Measurements from ENCODE around the gene MADD. TPM values are rescaled to one million over a fixed set of nuclear protein-coding genes. Genes with fewer than 3 reads are reported as not detected.

MADD gene
- total and polyA plus RNA-seq, 2 donors (not counting 3 experiments of a cell fraction or from before 2014, with no cell fraction given) = 35.3 to 36.8 TPM

GRCh38 chr11:47274495-47275235 lies 4.7 kb downstream of the MADD start:
- Histone ChIP-seq H3K4me1 (ENCODE audit: control insufficient read depth, extremely low read depth, insufficient read depth, low read length) (peaks cover 9% of the 10 kb centered on the region), H3K27ac (ENCODE audit: insufficient read depth, low read depth, low read length) (no peak overlapping the region), H2AFZ (ENCODE audit: low read depth, low read length) (no peak overlapping the region), H3K4me2 (ENCODE audit: insufficient read depth, low read length) (no peak overlapping the region), H3K9ac (replicated peaks; ENCODE audit: extremely low read depth, insufficient read depth, low read length) (no peak overlapping the region), H4K20me1 (replicated peaks; ENCODE audit: control insufficient read depth, extremely low read depth, insufficient read depth, low read length) (no peaks in the 10 kb centered on the region), H3K79me2 (ENCODE audit: control insufficient read depth, insufficient read depth, low read length) (peaks cover 25% of the 10 kb centered on the region), H3K36me3 (ENCODE audit: control insufficient read depth in 2 of 2, extremely low read depth in 1 of 2, insufficient read depth in 2 of 2, low read length in 2 of 2) (peaks cover 10 to 34% of the 10 kb centered on the region in 2 experiments), H3K9me3 (replicated peaks; ENCODE audit: control insufficient read depth, insufficient read depth, low read length) (no peaks in the 10 kb centered on the region), H3K9me1 (replicated peaks; ENCODE audit: control insufficient read depth, extremely low read depth, insufficient read depth, low read length) (no peaks in the 10 kb centered on the region), H3K4me3 (replicated peaks in 1 of 3; ENCODE audit: insufficient read depth in 1 of 3, low read depth in 1 of 3, low read length in 3 of 3) (no peak overlapping the region), H3K27me3 (ENCODE audit: control insufficient read depth in 2 of 2, insufficient read depth in 2 of 2, low read length in 2 of 2) (no peaks in the 10 kb centered on the region)
- DNase-seq (ENCODE audit: low read depth, low spot score) (no peak), FAIRE-seq (no peak)
- ChIA-PET CTCF (interaction anchor here (1.4 to 4.9 kb wide), 5 partner anchors 14 to 80 kb away, joined by 3 to 24 read pairs (median 12); partner anchors contain the start of gene NR1H3), POLR2A (no interaction called here)
- TSS peak; percentile 15 for BruUV-seq (replicated peaks)
- no peak for TF ChIP-seq EZH2 (IDR thresholded peaks at IDR 0.05; ENCODE audit: borderline replicate concordance, low read depth, low read length, severe bottlenecking)
- TF ChIP-seq POLR2A (IDR thresholded peaks at IDR 0.05; ENCODE audit: low read depth, low read length) = no peak
- no peak for TF ChIP-seq POLR2AphosphoS5 (IDR thresholded peaks at IDR 0.05; ENCODE audit: insufficient read depth, low read depth, low read length)
- TF ChIP-seq GATA2 (IDR thresholded peaks at IDR 0.05; ENCODE audit: insufficient read depth, insufficient read length, low read depth, low read length) = no peak
- TF ChIP-seq CTCF (IDR thresholded peaks at IDR 0.05; ENCODE audit: extremely low read depth in 1 of 2, insufficient read depth in 1 of 2, low read depth in 1 of 2, low read length in 2 of 2) = no peak
- no peak for TF ChIP-seq FOS (IDR thresholded peaks at IDR 0.05; ENCODE audit: borderline replicate concordance, insufficient read depth, low read length)
- intact Hi-C loops (cut with micrococcal nuclease) (no loop called here), dilution Hi-C loops (cut with MboI; ENCODE audit: extremely low pct_ligation_motif_present, low sequenced_read_pairs) (no loop called here)

All from endothelial cell of umbilical vein (primary cell).